HEK293 (cell line): ENCODE data around the gene NPHP4.

ENCODE experiments used
- CTCF ChIA-PET: fragments of 350-600 bp; formaldehyde crosslinking; extraction: SDS; loops from one replicate; lab custom pipeline; 2021; ENCODE audit warnings: antibody characterized with exemption; lab: Yijun Ruan, JAX
- POLR2A ChIA-PET: fragments of 300-600 bp; formaldehyde crosslinking; extraction: SDS; loops from one replicate; lab custom pipeline; 2020; ENCODE audit warnings: antibody characterized with exemption, inconsistent platforms; lab: Yijun Ruan, JAX
- H3K27ac ChIP-seq: fragments of 200-500 bp; sonication (Bioruptor generic); 2 replicates; pipeline ENCODE4 v1.5.1; 2014; ENCODE audit warnings: low read depth, low read length, control low read depth, inconsistent platforms; ENCODE audit errors: extremely low read depth
- H3K36me3 ChIP-seq, 2 experiments: fragments of 200-500 bp in 1 of 2; sonication (Bioruptor generic) in 1 of 2; 1 replicate in 1 of 2; 2 replicates in 1 of 2; pipeline ENCODE4 v1.5.1; 2014 to 2017; ENCODE audit warnings: inconsistent platforms in 2 of 2, low read length in 2 of 2; ENCODE audit not compliant: control insufficient read depth in 2 of 2, insufficient read depth in 1 of 2
- H3K4me1 ChIP-seq: fragments of 200-500 bp; sonication (Bioruptor generic); 2 replicates; pipeline ENCODE4 v1.5.1; 2014; ENCODE audit warnings: mild to moderate bottlenecking, low read length, inconsistent platforms; ENCODE audit not compliant: control insufficient read depth, insufficient read depth
- H3K4me3 ChIP-seq: 2 replicates; pipeline ENCODE4 v1.5.1; 2011; ENCODE audit warnings: low read depth, mild to moderate bottlenecking, control low read depth, low read length, moderate library complexity
- H3K9me3 ChIP-seq: fragments of 200-500 bp; sonication (Bioruptor generic); 2 replicates; pipeline ENCODE4 v1.5.1; 2014; ENCODE audit warnings: low read depth, low read length, inconsistent platforms; ENCODE audit not compliant: control insufficient read depth, insufficient read depth
- ATF2 ChIP-seq: fragments of 450-650 bp; formaldehyde crosslinking; IDR thresholded peaks from 2 replicates; pipeline ENCODE4 v1.5.1; 2016; ENCODE audit warnings: missing biosample characterization, missing genetic modification characterization, low read depth
- FEZF1 ChIP-seq: fragments of 450-650 bp; formaldehyde crosslinking; IDR thresholded peaks from 2 replicates; pipeline ENCODE4 v1.5.1; 2016; ENCODE audit warnings: missing biosample characterization, missing genetic modification characterization
- GLIS2 ChIP-seq: fragments of 450-650 bp; formaldehyde crosslinking; IDR thresholded peaks from 2 replicates; pipeline ENCODE4 v1.5.1; 2016; ENCODE audit warnings: missing biosample characterization, missing genetic modification characterization
- KLF1 ChIP-seq: fragments of 450-650 bp; formaldehyde crosslinking; IDR thresholded peaks from 2 replicates; pipeline ENCODE4 v1.5.1; 2016; ENCODE audit warnings: missing biosample characterization, missing genetic modification characterization
- KLF7 ChIP-seq: fragments of 450-650 bp; formaldehyde crosslinking; IDR thresholded peaks from 2 replicates; pipeline ENCODE4 v1.5.1; 2016; ENCODE audit warnings: missing biosample characterization, missing genetic modification characterization, borderline replicate concordance
- SCRT1 ChIP-seq: fragments of 450-650 bp; formaldehyde crosslinking; IDR thresholded peaks from 2 replicates; pipeline ENCODE4 v1.5.1; 2016; ENCODE audit warnings: missing biosample characterization, missing genetic modification characterization, borderline replicate concordance
- SP3 ChIP-seq: fragments of 450-650 bp; formaldehyde crosslinking; IDR thresholded peaks from 2 replicates; pipeline ENCODE4 v1.5.1; 2016; ENCODE audit warnings: missing biosample characterization, missing genetic modification characterization
- ZFP41 ChIP-seq: fragments of 450-650 bp; formaldehyde crosslinking; IDR thresholded peaks from 2 replicates; pipeline ENCODE4 v1.5.1; 2016; ENCODE audit warnings: missing biosample characterization, missing genetic modification characterization, borderline replicate concordance
- ZIC2 ChIP-seq: fragments of 450-650 bp; formaldehyde crosslinking; IDR thresholded peaks from 2 replicates; pipeline ENCODE4 v1.5.1; 2016; ENCODE audit warnings: missing biosample characterization, missing genetic modification characterization
- ZNF112 ChIP-seq: fragments of 450-650 bp; formaldehyde crosslinking; IDR thresholded peaks from 2 replicates; pipeline ENCODE4 v1.5.0; 2017; ENCODE audit warnings: missing biosample characterization, missing genetic modification characterization
- ZNF449 ChIP-seq: fragments of 450-650 bp; formaldehyde crosslinking; IDR thresholded peaks from 2 replicates; pipeline ENCODE4 v1.5.1; 2017; ENCODE audit warnings: missing biosample characterization, mild to moderate bottlenecking, missing genetic modification characterization, moderate library complexity
- ZNF555 ChIP-seq: fragments of 450-650 bp; formaldehyde crosslinking; conservative IDR thresholded peaks from 2 replicates; pipeline ENCODE4 v1.5.1; 2017; ENCODE audit warnings: missing biosample characterization, mild to moderate bottlenecking, missing genetic modification characterization, inconsistent platforms
- ZSCAN5A ChIP-seq: fragments of 450-650 bp; formaldehyde crosslinking; IDR thresholded peaks from 2 replicates; pipeline ENCODE4 v1.5.1; 2016; ENCODE audit warnings: missing biosample characterization, missing genetic modification characterization
- TF ChIP-seq, protein P1 (sequence below): fragments of 450-650 bp; formaldehyde crosslinking; optimal IDR thresholded peaks from 2 replicates; pipeline ENCODE3; 2016; ENCODE audit warnings: missing biosample characterization, mild to moderate bottlenecking, missing genetic modification characterization
- TF ChIP-seq, protein P2 (sequence below): fragments of 450-650 bp; formaldehyde crosslinking; IDR thresholded peaks from 2 replicates; pipeline ENCODE4 v1.5.1; 2017; ENCODE audit warnings: missing biosample characterization, missing genetic modification characterization

Gene NPHP4

GRCh38 chr1:5911871-5912271 lies 80.4 kb downstream of the NPHP4 start:
- TF ChIP-seq, protein P1, sequence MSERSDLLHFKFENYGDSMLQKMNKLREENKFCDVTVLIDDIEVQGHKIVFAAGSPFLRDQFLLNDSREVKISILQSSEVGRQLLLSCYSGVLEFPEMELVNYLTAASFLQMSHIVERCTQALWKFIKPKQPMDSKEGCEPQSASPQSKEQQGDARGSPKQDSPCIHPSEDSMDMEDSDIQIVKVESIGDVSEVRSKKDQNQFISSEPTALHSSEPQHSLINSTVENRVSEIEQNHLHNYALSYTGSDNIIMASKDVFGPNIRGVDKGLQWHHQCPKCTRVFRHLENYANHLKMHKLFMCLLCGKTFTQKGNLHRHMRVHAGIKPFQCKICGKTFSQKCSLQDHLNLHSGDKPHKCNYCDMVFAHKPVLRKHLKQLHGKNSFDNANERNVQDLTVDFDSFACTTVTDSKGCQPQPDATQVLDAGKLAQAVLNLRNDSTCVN = no peak
- no peak for TF ChIP-seq ZIC2 (tag by site-specific recombination)
- TF ChIP-seq KLF7 (tag by site-specific recombination) = no peak
- no peak for TF ChIP-seq SP3 (tag by site-specific recombination)
- Histone ChIP-seq H3K4me3 (no peak overlapping the region), H3K9me3 (no peaks in the 10 kb centered on the region), H3K27ac (no peak overlapping the region), H3K36me3 (peaks cover 0 to 14% of the 10 kb centered on the region in 2 experiments; a peak in 1 of 3 replicates), H3K4me1 (no peaks in the 10 kb centered on the region)
- ChIA-PET POLR2A (no interaction called here), CTCF (no interaction called here)

- no peak overlapping the region for H3K27ac ChIP-seq
- no peaks in the 10 kb centered on the region for H3K9me3 ChIP-seq
- POLR2A ChIA-PET = no interaction called here
- TF ChIP-seq GLIS2 (tag by site-specific recombination) (no peak), ZSCAN5A (no peak), ZFP41 (no peak), ZNF449 (tag by site-specific recombination) (no peak), ZNF555 (tag by site-specific recombination) (no peak)
- TF ChIP-seq, all 188 proteins: peak for 0
- CTCF ChIA-PET = no interaction called here
- Histone ChIP-seq H3K4me3 (no peak overlapping the region), H3K36me3 (peaks cover 0 to 20% of the 10 kb centered on the region in 2 experiments; a peak in 1 of 3 replicates), H3K4me1 (no peaks in the 10 kb centered on the region)
Measured at GRCh38 chr1:5911157-5911556, 81.1 kb downstream of the NPHP4 start.

DNA sequence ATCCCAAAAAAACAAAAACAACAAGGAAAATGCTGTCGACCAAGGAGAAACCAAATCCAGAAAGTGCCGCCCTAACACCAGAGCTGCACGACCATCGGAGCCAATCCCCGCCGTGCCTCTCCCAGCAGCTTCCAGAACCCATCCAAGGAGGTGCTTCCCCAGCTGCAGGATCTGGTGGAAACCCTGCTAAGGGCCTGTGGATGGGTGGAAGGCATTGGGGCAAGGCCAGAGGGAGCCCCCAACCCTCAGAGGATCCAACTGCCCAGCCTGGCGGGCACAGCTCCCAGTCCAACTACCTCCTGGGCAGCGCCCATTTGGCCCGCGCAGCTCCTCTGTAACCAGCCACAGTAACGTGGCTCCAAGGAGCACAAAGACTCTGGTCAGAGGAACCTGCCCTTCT lies 81.6 kb downstream of the NPHP4 start:
- no peak overlapping the region for H3K4me3 ChIP-seq
- no peaks in the 10 kb centered on the region for H3K4me1 ChIP-seq
- ChIA-PET CTCF (no interaction called here), POLR2A (no interaction called here)
- peaks cover 0 to 25% of the 10 kb centered on the region in 2 experiments; a peak in 1 of 3 replicates for H3K36me3 ChIP-seq
- H3K9me3 ChIP-seq = no peaks in the 10 kb centered on the region
- no peak overlapping the region for H3K27ac ChIP-seq
- TF ChIP-seq, protein P2, sequence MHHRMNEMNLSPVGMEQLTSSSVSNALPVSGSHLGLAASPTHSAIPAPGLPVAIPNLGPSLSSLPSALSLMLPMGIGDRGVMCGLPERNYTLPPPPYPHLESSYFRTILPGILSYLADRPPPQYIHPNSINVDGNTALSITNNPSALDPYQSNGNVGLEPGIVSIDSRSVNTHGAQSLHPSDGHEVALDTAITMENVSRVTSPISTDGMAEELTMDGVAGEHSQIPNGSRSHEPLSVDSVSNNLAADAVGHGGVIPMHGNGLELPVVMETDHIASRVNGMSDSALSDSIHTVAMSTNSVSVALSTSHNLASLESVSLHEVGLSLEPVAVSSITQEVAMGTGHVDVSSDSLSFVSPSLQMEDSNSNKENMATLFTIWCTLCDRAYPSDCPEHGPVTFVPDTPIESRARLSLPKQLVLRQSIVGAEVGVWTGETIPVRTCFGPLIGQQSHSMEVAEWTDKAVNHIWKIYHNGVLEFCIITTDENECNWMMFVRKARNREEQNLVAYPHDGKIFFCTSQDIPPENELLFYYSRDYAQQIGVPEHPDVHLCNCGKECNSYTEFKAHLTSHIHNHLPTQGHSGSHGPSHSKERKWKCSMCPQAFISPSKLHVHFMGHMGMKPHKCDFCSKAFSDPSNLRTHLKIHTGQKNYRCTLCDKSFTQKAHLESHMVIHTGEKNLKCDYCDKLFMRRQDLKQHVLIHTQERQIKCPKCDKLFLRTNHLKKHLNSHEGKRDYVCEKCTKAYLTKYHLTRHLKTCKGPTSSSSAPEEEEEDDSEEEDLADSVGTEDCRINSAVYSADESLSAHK = no peak
- TF ChIP-seq KLF1 (tag by site-specific recombination) (no peak), SCRT1 (tag by site-specific recombination) (no peak)

- no peaks in the 10 kb centered on the region for H3K9me3 ChIP-seq
- CTCF ChIA-PET = no interaction called here
- no peak overlapping the region for H3K4me3 ChIP-seq
- no peaks in the 10 kb centered on the region for H3K4me1 ChIP-seq
- no peak for TF ChIP-seq FEZF1 (tag by site-specific recombination)
- TF ChIP-seq ZNF112 = no peak
- TF ChIP-seq ATF2 (tag by site-specific recombination) = no peak
- TF ChIP-seq, all 188 proteins: peak for 0
- Histone ChIP-seq H3K36me3 (peaks cover 0 to 30% of the 10 kb centered on the region in 2 experiments; a peak in 1 of 3 replicates), H3K27ac (no peak overlapping the region)
- POLR2A ChIA-PET = no interaction called here
Measured at GRCh38 chr1:5910276-5910620, 82.0 kb downstream of the NPHP4 start.
